Memory B cell (primary cell): Measurements from ENCODE around the gene METRNL.

Experiments
- ATAC-seq: fragments of 150-1000 bp; cut with Tn5 transposase; 2 replicates; pipeline ENCODE4 v1.10.0; 2021; ENCODE audit warnings: low read depth, mild to moderate bottlenecking, moderate library complexity
- DNase-seq, 2 donors: peaks; one replicate each; pipeline ENCODE4 v3.0.0; 2022; ENCODE audit warnings: low spot score in 2 of 2
- H3K27ac Mint-ChIP-seq: one replicate; pipeline ENCODE4 v1.8.0; 2022; ENCODE audit warnings: mild to moderate bottlenecking, moderate library complexity, mixed read lengths
- H3K27me3 Mint-ChIP-seq: one replicate; pipeline ENCODE4 v1.8.0; 2022; ENCODE audit warnings: mixed read lengths
- H3K36me3 Mint-ChIP-seq: one replicate; pipeline ENCODE4 v1.8.0; 2022; ENCODE audit warnings: mild to moderate bottlenecking, mixed read lengths
- H3K4me1 Mint-ChIP-seq: one replicate; pipeline ENCODE4 v1.8.0; 2022; ENCODE audit warnings: mixed read lengths
- H3K4me3 Mint-ChIP-seq: one replicate; pipeline ENCODE4 v1.8.0; 2022; ENCODE audit warnings: mild to moderate bottlenecking, moderate library complexity, mixed read lengths
- H3K9me3 Mint-ChIP-seq: one replicate; pipeline ENCODE4 v1.8.0; 2022; ENCODE audit warnings: mixed read lengths

The METRNL gene

DNA sequence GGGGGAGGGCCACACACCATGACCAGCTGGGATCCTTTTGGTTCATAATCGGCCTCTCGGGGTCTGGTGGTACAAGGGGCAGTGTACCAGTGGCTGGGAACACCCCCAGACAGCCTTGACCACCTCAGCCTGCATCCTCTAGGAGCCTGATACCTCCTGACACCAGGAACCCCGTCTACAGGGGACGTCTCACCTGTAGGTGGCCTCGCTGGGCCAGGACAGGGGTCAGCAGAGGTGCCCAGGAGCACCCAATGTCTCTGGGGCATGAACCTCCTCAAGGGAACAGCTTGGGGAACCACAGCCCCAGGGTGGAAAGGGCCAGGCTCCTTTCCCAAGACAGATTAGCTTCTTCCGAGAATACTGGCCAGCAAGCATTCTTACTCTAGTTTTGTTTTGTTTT, 2.5 kb upstream of the METRNL start:
- Mint-ChIP-seq H3K9me3 (no peaks in the 10 kb centered on the region), H3K27ac (no peak overlapping the region), H3K4me1 (peaks cover 11% of the 10 kb centered on the region), H3K4me3 (no peak overlapping the region), H3K27me3 (peaks cover 4% of the 10 kb centered on the region), H3K36me3 (no peaks in the 10 kb centered on the region)
- no peak for DNase-seq
- ATAC-seq = no peak

DNA sequence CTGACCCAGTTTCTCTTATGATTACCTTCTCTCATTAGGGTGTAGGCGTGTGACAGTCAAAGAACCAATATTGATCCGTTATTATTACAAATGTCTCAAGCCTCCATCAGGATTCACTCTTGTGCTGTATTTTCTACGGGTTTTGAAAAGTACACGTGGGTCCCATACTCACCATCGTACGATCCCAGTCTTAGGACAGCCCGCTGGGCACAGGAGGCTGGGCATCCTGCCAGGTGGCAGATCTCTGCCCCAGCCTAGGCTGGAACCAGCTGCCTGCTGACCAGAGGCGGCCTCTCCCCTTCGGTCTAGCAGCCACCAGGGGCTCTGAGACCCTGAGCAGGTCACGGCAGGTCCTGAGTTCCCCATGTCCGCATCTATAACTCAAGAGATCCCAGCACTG, 2.0 kb upstream of the METRNL start:
- no peak overlapping the region for H3K27ac Mint-ChIP-seq
- peaks cover 13% of the 10 kb centered on the region for H3K4me1 Mint-ChIP-seq
- H3K36me3 Mint-ChIP-seq = no peaks in the 10 kb centered on the region
- ATAC-seq = no peak
- H3K4me3 Mint-ChIP-seq = no peak overlapping the region
- peaks cover 4% of the 10 kb centered on the region for H3K27me3 Mint-ChIP-seq
- no peaks in the 10 kb centered on the region for H3K9me3 Mint-ChIP-seq
- DNase-seq = no peak

GRCh38 chr17:83077939-83078338, 1.5 kb upstream of the METRNL start:
- ATAC-seq = no peak
- peaks cover 16% of the 10 kb centered on the region for H3K4me1 Mint-ChIP-seq
- peak overlapping the region; percentile 58 for H3K4me3 Mint-ChIP-seq
- DNase-seq = no peak
- no peaks in the 10 kb centered on the region for H3K9me3 Mint-ChIP-seq
- no peaks in the 10 kb centered on the region for H3K36me3 Mint-ChIP-seq
- H3K27me3 Mint-ChIP-seq = peaks cover 4% of the 10 kb centered on the region
- no peak overlapping the region for H3K27ac Mint-ChIP-seq

- Mint-ChIP-seq H3K4me3 (peak overlapping the region; percentile 63), H3K4me1 (peaks cover 19% of the 10 kb centered on the region), H3K27me3 (peaks cover 1% of the 10 kb centered on the region), H3K9me3 (no peaks in the 10 kb centered on the region), H3K36me3 (no peaks in the 10 kb centered on the region), H3K27ac (no peak overlapping the region)
- DNase-seq (no peak), ATAC-seq (no peak)
Measured at GRCh38 chr17:83078378-83079351, 744 bp upstream of the METRNL start.

DNA sequence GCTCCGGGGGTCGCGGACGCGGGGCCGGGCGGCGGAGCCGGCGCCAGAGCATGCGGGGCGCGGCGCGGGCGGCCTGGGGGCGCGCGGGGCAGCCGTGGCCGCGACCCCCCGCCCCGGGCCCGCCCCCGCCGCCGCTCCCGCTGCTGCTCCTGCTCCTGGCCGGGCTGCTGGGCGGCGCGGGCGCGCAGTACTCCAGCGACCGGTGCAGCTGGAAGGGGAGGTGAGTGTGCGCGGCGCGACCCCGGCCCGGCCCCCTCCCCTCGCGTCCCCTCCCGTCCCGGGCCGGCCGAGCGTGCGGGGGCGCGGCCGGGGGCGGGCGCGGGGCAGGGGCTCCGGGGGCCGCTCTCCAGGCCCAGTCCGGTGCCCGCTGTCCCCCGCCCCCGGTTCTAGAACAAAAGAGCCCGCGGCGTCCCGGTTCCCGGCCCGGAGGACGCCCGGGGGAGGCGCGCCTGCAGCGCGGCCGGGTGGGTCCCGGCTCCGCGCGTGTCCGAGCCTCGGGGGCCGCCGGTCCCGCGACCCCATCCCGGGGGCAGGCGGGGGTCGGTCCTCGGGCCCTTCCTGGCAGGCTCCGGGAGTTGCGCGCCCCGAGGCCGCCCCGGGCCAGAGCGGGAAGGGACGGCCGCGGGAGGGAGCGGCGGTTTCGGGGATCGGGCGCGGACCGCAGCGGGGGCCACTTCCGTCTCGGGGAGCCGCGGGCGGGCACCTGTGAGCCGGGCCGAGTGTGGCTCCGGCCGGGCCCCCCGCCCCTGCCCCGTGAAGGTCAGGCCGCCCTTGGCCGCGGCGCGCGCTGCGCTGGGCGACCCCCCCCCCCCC, 563 bp downstream of the METRNL start:
- peaks cover 21% of the 10 kb centered on the region for H3K4me1 Mint-ChIP-seq
- no peak overlapping the region for H3K27ac Mint-ChIP-seq
- ATAC-seq (no peak), DNase-seq (peak; percentile 28 to 47)
- no peaks in the 10 kb centered on the region for H3K36me3 Mint-ChIP-seq
- H3K27me3 Mint-ChIP-seq = peaks cover 1% of the 10 kb centered on the region
- H3K4me3 Mint-ChIP-seq = no peak overlapping the region
- H3K9me3 Mint-ChIP-seq = no peaks in the 10 kb centered on the region

DNA sequence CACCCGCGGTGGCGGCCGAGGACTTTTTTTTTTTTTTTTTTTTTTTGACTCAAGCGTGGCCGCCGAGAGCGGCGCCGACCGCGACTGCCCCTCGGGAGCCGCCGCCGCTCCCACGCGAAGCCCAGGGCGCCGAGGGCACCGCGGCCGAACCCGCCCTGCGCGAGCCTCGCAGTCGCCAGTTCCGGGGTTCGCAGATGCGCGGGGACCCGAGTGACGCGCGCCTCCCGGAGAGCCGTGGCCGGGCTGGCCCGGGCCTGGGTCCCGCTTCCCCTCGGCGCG, 1.1 kb downstream of the METRNL start:
- H3K4me3 Mint-ChIP-seq = no peak overlapping the region
- H3K27me3 Mint-ChIP-seq = peaks cover 1% of the 10 kb centered on the region
- DNase-seq (peak in 1 of 2 donors; percentile 51), ATAC-seq (peak; percentile 2)
- H3K27ac Mint-ChIP-seq = no peak overlapping the region
- no peaks in the 10 kb centered on the region for H3K36me3 Mint-ChIP-seq
- no peaks in the 10 kb centered on the region for H3K9me3 Mint-ChIP-seq
- peaks cover 21% of the 10 kb centered on the region for H3K4me1 Mint-ChIP-seq

DNA sequence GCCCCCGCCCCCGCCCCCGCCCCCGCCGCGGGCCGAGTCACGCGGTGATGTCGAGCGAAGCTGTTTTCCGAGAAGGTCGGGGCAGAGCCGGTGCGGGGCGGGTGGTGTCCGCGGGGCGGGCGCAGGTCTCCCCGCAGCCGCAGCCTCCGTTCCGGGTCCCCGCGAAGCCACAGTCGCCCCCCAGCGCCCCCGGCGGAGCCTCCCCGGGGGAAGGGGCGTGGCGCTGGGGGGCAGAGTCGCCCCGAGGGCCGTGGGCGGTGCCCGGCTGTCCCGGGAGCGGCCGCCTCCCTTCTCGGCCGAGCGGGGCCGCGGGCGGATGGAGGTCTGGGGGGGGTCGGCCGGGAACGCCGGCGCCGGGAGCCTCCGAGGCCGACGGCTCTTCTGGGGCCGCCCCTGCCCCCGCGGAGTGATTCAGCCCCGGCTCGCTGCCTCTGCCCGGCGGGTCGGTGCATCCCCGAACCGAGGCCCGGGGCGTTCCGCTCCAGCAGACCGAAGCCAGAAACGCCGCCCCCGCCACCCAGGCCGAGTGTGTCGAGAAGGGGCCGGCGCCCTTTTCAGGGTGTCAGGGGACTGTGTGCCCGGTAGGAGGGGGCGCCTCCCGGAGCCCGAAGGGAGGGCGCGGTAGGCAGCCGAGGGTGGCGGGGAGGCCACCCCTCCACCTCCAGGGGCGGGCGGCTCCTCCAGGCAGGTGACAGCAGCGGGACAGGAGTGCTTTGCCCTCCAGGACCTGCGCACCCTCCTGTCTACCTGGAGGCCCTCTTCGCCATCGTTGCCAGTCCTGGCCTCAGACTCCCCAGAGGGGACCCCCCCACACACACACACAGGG, 1.7 kb downstream of the METRNL start:
- Mint-ChIP-seq H3K27ac (peak overlapping the region; percentile 93), H3K36me3 (no peaks in the 10 kb centered on the region), H3K4me1 (peaks cover 21% of the 10 kb centered on the region), H3K4me3 (peak overlapping the region; percentile 82), H3K27me3 (peaks cover 1% of the 10 kb centered on the region), H3K9me3 (no peaks in the 10 kb centered on the region)
- ATAC-seq = peak; percentile 42
- peak; percentile 50 to 76 for DNase-seq

- H3K9me3 Mint-ChIP-seq = no peaks in the 10 kb centered on the region
- peaks cover 1% of the 10 kb centered on the region for H3K27me3 Mint-ChIP-seq
- peak overlapping the region; percentile 82 for H3K4me3 Mint-ChIP-seq
- DNase-seq (peak in 1 of 2 donors; percentile 34), ATAC-seq (peak; percentile 32)
- H3K36me3 Mint-ChIP-seq = peaks cover 2% of the 10 kb centered on the region
- H3K4me1 Mint-ChIP-seq = peaks cover 23% of the 10 kb centered on the region
- H3K27ac Mint-ChIP-seq = peak overlapping the region; percentile 93
Measured at GRCh38 chr17:83081684-83082201, 2.3 kb downstream of the METRNL start.

GRCh38 chr17:83082424-83082823, 3.0 kb downstream of the METRNL start:
- no peak for DNase-seq
- Mint-ChIP-seq H3K27ac (peak overlapping the region; percentile 93), H3K4me1 (peaks cover 23% of the 10 kb centered on the region), H3K36me3 (peaks cover 2% of the 10 kb centered on the region), H3K9me3 (no peaks in the 10 kb centered on the region), H3K4me3 (peak overlapping the region; percentile 82), H3K27me3 (no peaks in the 10 kb centered on the region)
- peak; percentile 11 for ATAC-seq

DNA sequence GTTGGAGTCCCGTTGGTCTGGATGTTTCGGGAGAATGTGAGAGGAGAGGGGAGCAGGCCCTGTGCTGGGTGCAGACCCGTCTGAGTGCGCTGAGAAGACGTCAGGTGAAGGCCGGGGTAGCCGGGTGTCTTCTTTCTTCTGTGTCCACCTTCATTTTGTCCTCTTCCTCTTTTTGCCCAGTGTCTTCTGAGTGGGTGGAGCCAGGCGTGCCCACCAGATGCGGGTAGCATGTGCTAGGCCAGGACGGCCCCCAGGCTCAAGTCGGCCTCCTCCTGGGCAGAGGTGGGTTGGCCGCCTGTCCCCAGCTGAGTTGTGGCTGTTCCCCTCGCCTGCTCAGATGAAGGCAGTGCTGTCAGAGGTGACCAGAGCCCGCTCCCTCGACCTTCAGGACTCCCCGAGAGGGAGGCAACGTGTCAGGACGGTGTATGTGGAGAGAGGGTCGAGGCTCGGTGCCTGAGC, 3.5 kb downstream of the METRNL start:
- peak overlapping the region; percentile 82 for H3K4me3 Mint-ChIP-seq
- peaks cover 23% of the 10 kb centered on the region for H3K4me1 Mint-ChIP-seq
- no peaks in the 10 kb centered on the region for H3K27me3 Mint-ChIP-seq
- H3K9me3 Mint-ChIP-seq = no peaks in the 10 kb centered on the region
- DNase-seq = no peak
- peak overlapping the region; percentile 93 for H3K27ac Mint-ChIP-seq
- peaks cover 2% of the 10 kb centered on the region for H3K36me3 Mint-ChIP-seq
- ATAC-seq = no peak

GRCh38 chr17:83083368-83084201, 4.2 kb downstream of the METRNL start:
- Mint-ChIP-seq H3K9me3 (no peaks in the 10 kb centered on the region), H3K36me3 (peaks cover 2% of the 10 kb centered on the region), H3K27me3 (no peaks in the 10 kb centered on the region), H3K4me1 (peaks cover 21% of the 10 kb centered on the region), H3K27ac (peak overlapping the region; percentile 93), H3K4me3 (no peak overlapping the region)
- no peak for DNase-seq
- ATAC-seq = no peak

- H3K9me3 Mint-ChIP-seq = no peaks in the 10 kb centered on the region
- peaks cover 21% of the 10 kb centered on the region for H3K4me1 Mint-ChIP-seq
- DNase-seq (no peak), ATAC-seq (no peak)
- H3K4me3 Mint-ChIP-seq = no peak overlapping the region
- no peaks in the 10 kb centered on the region for H3K27me3 Mint-ChIP-seq
- H3K36me3 Mint-ChIP-seq = peaks cover 2% of the 10 kb centered on the region
- H3K27ac Mint-ChIP-seq = no peak overlapping the region
Measured at GRCh38 chr17:83084214-83084613, 4.8 kb downstream of the METRNL start.

GRCh38 chr17:83084621-83085056, 5.2 kb downstream of the METRNL start:
- ATAC-seq (no peak), DNase-seq (no peak)
- Mint-ChIP-seq H3K4me1 (peaks cover 21% of the 10 kb centered on the region), H3K4me3 (no peak overlapping the region), H3K9me3 (no peaks in the 10 kb centered on the region), H3K36me3 (peaks cover 2% of the 10 kb centered on the region), H3K27me3 (no peaks in the 10 kb centered on the region), H3K27ac (no peak overlapping the region)
